Fibroblast of gingiva (primary cell): Measurements from ENCODE around the gene NAA16.
"Not testable (repeated sequence)": the region's sequence is repeated elsewhere in the genome, so short reads cannot be mapped to it uniquely, and the experiment has no call there.

ENCODE experiments used
- DNase-seq: peaks from one replicate; pipeline ENCODE4 v3.0.0-alpha.2; 2011; ENCODE audit warnings: low read depth

The NAA16 gene

DNA sequence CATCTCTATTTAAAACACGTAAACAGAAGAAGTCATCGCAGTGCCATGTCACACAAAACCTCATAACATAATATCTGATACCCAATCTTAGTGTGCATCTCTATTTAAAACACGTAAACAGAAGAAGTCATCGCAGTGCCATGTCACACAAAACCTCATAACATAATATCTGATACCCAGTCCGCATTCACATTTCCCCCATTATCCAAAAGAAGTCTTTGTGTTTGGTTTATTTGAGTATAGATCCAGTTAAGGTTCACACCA lies 45.2 kb downstream of the NAA16 start:
- DNase-seq, result not testable (repeated sequence)

DNA sequence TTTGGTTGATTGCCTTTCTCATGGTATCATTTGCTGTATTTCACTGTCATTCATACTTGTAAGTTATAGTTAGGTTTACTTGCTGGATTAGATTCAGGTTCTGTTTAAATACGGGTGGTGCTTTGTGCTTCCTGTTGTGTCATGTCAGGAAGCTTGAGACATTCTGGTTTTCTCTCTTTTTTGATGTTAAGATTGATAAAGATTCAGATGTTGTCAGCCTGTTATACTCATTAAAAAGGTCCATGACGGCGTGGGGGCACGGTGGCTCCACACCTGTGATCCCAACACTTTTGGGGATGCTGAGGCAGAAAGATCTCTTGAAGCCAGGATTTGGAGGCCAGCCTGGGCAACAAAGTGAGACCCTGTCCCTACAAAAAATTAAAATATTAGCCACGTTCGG lies 45.7 kb downstream of the NAA16 start:
- DNase-seq, result no peak

DNA sequence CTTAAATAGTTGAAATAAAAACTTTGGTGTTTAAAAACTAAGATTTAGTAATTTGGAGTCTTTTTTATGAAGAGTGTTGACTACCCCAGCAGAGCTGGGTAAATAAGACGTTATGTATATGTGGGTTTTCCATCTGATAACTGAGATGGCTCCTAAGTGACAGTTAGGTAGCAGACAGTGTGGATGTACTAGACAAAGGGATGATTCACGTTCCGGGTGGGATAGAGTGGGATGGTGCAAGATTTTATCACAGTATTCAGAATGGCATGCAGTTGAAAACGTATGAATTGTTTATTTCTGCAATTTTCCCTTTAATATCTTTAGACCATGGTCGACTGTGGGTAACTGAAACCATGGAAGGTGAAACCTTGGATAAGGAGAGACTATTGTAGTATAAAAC lies 50.4 kb downstream of the NAA16 start:
- no peak for DNase-seq

DNA sequence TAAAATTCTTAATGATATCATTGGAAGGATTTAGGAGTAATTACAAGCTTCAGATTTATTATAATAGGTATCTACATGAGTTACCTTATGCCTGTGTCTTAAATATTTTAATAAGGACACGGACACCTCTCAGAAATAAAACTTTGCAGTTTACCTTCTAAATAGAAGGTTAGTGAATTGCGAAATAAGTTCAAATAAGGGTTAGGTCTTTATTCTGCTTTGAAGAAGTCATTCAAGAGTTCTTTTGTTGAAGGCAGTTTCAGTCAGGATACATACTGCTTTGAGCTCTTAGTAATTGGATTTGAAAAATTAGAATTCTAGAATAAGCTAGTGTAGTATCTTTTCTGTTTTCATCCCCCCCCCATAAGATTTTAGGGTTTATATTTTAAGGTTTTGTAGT lies 53.0 kb downstream of the NAA16 start:
- DNase-seq, result no peak

DNA sequence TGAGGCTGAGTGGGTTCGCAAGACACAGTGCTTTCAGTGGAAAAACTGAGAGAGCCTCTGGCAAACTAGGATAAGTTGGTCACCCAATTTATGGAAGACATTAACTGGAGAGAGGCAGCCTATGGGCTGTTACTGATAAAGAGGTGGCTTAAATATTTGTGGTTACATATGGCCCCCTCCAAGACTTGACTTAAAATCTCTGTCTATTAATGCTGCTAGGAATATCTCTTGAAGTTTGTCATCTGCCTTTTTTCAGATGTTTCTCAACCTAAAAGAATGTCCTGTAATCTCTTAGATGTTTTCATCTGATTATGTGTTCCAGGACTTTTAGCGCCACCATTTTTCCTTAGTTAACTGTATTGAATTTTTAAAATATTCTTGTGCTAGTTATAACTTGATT lies 54.6 kb downstream of the NAA16 start:
- DNase-seq, result no peak

DNA sequence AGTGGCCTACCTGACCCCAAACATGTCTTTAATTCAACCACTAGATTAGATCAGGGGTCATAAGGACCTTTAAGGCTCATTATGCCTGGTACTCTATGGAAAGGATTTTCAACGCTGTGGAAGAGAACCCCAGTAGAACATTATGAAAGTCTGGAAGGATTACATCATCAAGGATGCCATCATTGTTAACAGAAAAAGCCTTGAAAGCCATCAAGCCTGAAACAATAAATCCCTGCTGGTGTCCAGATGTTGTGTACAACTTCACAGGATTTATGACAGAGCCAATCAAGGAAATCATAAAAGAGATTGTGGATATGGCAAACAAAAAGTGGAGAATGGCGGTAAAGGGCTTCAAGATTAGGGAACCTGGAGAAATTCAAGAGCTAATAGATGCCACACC lies 59.7 kb downstream of the NAA16 start:
- DNase-seq, result no peak

DNA sequence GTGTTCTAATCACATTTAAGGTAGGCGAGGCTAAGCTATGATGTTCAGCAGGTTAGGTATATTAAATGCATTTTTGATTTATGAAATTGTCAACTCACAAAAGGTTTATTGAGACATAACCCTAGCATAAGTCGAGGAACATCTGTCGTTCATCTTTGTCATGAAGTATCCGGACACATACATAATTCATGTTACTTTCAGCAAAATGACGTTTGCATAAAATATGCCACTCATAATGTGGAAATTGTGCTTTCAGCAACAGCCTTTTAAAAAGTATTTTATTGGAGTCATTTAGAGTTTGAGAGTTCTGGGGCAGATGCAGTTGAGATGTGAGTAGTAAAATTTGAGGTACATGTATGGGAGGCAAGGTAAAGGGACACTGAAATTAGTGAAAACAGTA lies 66.4 kb downstream of the NAA16 start:
- no peak for DNase-seq

DNA sequence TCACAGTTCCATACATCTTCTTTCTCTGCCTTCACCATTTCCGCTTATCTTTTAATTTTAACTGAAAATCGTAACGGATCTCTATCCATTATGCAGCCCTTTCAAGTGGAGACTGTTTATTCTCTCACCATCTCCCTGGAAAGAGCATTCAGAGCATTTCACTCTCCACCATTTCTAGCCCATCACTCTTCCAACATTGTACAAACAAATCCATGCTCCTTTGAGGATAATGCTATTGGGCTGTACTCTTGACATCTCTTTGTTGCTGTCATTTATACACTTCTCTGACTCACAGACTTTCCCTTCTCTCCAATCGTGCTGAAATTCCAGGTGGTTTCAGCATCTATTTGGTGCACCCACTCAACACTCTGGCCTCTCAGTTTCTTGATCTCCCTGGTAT lies 71.4 kb downstream of the NAA16 start:
- no peak for DNase-seq

DNA sequence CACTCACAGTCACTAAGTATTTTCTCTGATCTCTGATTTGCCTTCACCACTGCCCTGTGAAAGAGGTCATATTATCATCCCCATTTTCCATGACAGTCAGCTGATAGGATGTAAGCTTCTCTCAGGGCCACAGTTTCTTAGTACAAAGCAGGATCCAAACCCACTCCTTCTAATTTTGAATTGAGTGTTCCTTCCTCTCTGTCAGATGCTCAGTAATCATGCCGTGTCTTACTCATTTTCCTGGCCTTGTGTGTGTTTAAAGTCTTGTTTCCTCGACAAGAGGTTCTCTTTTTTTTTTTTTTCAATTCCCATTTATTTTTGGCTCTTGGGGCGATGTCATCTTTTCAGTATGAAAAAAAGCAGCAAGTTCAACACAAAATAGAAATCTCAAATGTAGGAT lies 72.3 kb downstream of the NAA16 start:
- no peak for DNase-seq

DNA sequence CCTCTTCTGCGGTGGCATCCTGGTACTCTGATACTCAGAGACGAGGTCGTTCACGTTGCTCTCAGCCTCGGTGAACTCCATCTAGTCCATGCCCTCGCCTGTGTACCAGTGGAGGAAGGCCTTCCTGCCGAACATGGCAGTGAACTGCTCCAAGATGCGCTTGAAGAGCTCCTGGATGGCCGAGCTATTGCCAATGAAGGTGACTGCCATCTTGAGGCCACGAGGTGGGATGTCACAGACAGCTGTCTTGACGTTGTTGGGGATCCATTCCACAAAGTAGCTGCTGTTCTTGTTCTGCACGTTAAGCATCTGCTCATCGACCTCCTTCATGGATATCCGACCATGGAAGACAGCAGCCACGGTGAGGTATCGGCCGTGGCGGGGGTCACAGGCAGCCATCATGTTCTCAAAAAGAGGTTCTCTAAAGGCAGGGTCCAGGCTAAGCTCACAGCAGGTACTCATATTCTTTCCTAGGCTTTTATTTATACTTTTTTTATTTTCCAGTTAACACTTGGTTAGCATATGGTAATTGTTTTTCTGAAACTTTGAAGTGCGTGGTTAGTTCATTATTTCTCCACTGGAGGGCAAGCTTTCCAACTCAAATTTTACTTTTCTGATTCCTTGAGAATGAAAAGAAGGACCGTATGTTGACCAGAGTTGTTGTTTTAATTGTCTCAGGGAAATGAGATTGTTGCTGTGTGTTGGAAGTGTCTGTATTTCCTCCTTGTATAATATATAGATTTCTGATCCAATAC lies 73.9 kb downstream of the NAA16 start:
- no peak for DNase-seq

DNA sequence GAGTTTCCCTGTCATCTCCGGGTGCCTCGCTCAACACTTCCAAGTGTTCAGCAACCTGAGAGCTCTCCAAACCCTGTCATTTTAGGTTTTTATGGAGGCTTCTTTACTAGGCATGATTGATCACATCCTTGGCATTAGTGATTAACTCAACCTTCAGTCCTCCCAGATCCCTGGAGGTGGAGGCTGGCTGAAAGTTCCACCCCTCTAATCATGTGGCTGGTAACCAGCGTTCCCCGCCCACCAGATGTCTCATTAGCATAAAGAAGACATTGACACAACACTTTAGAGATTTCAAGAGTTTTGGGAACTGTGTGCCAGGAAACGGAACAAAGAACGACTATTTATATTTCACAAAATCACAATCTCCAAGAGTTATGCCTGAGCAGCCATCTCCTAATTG lies 75.1 kb downstream of the NAA16 start:
- no peak for DNase-seq

DNA sequence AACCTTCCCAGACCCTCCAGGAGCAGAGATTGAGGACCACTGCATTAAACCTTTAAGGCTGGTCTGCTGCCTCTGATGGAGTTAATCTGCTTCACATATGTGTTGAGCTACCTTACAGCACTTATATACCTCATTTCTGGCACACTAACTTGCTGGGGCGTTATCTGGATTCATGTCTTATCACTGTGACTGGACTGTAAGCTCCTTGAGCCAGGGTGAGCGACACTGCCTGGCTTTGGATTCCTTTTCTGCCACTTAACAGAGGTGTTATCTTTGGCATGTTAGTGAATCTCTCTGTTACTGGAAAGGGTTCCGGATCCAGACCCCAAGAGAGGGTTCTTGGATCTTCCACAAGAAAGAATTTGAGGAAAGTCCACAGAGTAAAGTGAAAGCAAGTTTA lies 76.5 kb downstream of the NAA16 start:
- no peak for DNase-seq

DNA sequence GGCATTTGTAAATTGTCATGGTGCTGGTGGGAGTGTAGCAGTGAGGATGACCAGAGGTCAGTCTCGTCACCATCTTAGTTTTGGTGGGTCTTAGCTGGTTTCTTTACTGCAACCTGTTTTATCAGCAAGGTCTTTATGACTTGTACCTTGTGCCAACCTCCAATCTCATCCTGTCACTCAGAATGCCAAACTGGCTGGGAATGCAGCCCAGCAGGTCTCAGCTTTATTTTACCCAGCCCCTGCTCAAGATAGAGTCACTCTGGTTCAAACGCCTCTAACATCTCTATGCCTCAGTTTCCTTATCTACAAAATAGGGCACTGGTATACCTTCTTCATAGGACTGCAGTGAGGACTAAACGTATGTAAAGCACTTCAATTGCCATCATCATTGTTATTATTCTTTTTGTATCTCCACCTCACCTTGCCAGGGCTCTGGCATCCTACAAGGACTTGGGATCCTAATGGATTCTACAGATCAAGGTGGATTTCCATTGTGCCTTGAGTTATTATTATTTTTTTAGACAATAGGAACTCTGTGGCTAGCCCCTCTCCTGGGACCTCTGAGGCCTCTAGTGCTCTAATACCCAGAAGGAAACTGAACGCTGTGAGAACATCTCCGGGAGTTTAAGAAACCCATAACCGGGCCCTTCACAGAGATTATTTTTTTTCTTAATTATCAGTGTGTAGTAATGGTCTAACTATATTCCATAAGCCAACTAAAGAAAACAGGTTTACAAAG lies 77.2 kb downstream of the NAA16 start:
- no peak for DNase-seq

DNA sequence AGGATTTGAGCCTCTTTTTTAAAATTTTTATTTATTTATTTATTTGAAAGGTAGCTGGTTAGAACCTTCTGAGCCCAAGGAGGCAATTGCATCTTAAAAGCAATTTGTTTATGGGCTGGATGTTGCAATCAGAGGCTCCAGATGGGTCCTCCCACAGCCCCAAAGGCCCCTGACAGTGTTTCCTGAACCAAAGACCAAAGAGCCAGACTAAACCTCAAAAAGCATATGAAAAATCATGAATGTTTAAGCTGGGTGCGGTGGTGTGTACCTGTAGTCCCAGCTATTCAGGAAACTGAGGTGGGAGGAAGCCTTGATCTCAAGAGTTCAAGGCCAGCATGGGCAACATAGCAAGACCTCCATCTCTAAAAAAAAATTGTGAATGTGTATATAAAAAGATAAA lies 78.5 kb downstream of the NAA16 start:
- DNase-seq, result no peak

DNA sequence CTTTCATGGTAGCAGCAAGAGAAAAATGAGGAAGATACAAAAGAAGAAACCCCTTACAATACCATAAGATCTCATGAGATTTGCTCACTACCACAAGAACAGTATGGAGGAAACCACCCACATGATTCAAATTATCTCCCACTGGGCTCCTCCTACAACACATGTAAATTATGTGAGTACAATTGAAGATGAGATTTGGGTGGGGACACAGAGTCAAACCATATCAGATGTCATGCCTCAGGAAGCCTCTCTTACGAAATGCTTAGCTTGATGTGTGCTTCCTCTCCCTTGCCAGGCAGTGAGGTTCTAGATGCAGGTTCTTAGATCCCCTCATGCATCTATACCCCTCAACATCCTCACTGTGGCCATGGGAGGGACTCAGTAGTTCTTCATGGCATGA lies 83.1 kb downstream of the NAA16 start:
- no peak for DNase-seq

DNA sequence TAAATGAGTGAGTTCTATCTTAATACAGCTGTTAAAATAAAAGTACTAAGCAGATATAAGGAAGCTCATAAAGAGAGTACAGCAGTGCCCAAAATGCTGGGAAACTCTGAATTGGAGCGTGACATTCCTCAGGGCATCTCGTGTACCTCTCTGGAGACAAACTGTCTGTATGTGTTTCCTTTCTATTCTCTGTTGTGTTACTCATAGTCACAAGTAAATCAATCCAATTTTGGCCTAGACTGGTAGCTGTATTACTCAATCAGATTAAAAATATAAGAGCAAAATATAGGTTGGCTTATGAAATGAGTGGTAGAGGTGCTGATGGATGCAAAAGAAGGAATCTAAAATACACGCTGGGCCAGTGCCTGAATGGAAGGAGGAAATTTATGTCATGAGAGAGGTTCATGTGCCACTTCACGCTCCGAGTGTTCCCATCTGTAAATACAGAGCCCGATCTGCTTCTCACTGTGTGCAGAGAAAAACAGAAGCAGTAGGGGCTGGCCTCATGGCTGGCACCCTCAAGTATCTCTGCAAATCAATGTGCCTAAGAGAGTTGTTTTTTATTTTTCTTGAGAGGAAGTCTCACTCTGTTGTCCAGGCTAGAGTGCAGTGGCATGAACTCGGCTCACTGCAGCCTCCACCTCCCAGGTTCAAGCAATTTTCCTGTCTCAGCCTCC lies 87.6 kb downstream of the NAA16 start:
- peak; percentile 66 for DNase-seq

DNA sequence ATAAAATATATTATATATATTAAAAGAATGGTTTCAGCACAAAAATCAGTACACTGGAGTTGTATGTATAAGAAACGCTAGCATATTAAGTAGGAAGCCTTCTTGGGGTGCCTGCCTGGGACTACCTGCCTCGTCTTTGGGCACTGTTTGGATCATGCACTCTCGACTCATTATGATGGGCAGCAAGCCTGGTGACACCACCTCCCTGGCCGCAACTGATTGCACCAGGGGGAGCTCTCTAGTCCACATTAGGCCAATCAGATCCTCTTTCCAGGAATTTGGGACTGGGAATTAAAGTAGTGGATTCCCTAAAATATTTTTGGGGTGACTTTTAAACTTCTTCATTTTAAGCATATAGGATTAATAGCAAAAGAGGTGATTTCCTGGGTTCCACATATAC lies 90.3 kb downstream of the NAA16 start:
- no peak for DNase-seq

DNA sequence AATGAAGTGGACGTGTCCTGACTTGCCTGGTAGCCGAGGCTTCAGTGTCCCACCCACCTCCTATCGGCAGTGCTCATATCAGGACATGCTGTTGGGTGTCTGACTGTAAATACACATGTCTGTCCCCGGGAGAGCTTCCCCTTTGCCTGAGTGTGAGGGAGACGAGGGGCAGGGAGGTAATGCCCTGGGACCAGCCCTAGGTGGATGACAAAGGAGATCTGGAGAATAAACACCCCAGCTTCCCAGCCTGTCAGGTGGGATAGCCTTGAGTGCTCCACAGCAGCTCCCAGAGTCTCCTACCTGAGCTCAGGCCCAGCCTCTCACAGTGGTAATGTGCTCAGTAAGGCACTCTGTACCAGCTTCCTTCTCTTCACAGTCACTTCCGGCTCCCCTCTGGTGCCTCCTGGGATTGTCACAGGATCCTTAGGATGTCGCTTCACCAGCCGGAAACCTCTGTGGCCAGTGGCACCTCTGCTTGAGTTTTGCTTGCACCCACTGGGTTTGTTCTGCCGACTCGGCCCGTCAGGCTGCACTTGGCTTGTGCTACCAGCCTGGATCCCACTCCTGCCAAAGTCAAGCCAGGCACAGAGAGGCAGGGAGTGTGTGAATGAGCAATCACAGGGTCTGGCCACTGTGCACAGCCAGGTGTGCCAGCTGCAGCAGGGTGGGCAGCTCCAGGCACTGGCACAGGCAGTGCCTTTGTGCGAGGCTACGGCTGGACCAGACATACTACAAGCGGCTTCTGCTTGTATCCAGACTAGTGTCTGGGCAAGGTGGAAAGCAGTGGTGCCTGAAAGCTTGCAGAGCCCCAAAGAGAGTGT lies 91.8 kb downstream of the NAA16 start:
- no peak for DNase-seq

DNA sequence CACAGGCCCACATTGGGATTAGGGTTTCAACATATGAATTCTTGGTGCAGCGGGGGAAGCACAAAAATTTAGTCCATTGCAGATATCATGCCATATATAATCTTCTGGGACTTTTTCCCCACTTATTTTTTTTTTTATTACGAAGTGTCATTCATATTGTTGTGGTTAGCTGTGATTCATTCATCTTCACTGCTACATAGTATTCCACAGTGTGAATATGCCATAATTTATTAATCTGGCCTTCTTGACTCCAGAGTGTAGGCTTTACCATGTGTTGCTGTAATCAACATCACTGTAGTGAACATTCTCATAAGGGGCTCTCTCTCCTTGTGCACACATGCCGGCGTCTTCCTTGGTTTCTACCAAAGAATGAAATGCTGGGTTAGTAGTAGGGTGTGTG lies 92.9 kb downstream of the NAA16 start:
- DNase-seq, result no peak

DNA sequence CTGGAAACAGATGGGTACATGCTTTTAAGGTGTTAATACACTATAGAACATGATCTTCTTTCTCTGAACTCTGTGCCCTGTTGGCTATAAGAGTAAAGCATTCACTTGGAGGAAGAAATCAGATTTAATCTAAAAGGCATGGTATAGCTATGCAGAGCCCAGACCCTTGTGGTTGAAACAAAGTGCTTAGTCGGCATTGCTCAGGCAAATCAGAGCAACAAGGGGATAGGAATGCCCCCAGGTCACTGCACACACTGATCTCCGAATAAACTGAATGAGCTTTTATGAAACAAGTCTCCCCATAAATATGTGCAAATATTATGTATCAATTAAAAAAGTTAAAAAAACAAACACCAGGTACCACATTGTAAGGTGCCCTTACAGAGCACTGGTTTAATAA lies 94.3 kb downstream of the NAA16 start:
- DNase-seq, result no peak

DNA sequence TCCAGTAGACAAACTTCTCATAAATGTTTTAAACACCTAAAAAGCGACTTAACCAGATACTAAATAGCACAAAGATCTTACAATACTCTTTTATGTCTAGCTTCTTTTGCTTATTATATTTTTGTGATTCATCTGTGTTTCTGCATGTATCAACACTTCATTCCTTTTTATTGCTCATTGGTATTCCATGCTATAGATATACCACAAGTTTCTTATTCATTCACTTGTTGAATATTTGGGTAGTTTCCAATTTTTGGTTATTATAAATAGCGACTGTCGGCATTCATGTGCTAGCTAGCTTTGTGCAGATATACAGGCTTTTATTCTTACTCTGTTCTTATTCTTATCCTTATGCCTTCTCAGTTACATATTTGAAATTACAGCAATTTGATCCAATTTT lies 96.3 kb downstream of the NAA16 start:
- no peak for DNase-seq

DNA sequence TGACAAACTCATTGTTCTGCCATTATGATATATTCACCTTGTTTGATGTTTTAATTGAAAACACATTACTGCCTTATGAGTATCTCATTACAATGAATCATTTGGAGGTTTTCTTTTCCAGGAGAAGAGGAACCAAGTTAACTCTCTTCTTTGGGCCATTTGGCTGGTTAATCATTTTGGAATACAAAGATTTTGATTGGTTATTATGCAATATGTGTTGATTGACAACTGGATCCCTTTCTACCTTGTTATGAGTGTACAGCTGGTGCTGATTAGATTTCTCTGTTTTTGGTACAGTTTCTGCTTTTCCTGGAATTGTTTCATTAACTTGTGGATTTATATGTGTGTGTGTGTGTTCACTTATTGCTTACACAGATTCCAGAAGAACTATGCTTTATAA lies 97.1 kb downstream of the NAA16 start:
- no peak for DNase-seq

DNA sequence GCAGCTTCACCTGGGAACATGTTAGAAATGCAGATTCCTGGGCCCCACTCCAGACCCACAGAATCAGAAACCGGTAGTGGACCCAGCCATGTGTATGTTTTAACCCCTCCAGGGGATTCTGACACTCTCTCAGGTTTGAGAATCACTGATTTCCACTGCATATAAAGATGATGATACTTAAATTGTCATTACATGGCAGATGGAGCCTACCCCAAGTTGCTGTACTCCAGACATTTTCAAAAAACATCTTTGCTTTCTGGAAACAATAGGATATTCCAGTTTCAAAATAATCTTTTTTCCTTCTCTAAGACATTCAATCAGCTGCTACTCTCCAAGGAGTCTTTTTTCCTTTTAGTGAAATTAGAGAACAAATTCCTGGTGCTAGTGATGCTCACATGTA lies 97.7 kb downstream of the NAA16 start:
- DNase-seq, result no peak
